ENCODE data around the gene SRD5A2. TPM values are rescaled to one million over a fixed set of nuclear protein-coding genes. Genes with fewer than 3 reads are reported as not detected.

Gene SRD5A2
- total and polyA plus RNA-seq, 2 experiments from 2014 or later, result 0.40 TPM; not detected in 1

GRCh38 chr2:31578316-31578715, 2.4 kb downstream of the SRD5A2 start:
- TF ChIP-seq EZH2 (IDR thresholded peaks at IDR 0.05; ENCODE audit: borderline replicate concordance) (no peak), EZH2phosphoT487 (IDR thresholded peaks at IDR 0.05; ENCODE audit: low read depth, severe bottlenecking, unreplicated experiment) (no peak), CTCF (IDR thresholded peaks at IDR 0.05; ENCODE audit: poor library complexity) (no peak)
- H3K9me3 ChIP-seq (ENCODE audit: low read depth), result no peaks in the 10 kb centered on the region
- no peaks in the 10 kb centered on the region for H3K79me2 ChIP-seq
- no peak overlapping the region for H2AFZ ChIP-seq
- no peak overlapping the region for H3K4me3 ChIP-seq
- 59% methylated on average over 3 of the region's 3 CpGs for whole genome bisulfite sequencing (ENCODE audit: low lambda C conversion rate, missing lambda C conversion rate)
- H3K27ac ChIP-seq, result no peak overlapping the region
- no peaks in the 10 kb centered on the region for H3K4me1 ChIP-seq (ENCODE audit: insufficient read depth)
- no peak for DNase-seq (ENCODE audit: low spot score)
- no peak overlapping the region for H3K4me2 ChIP-seq
- peaks cover 55% of the 10 kb centered on the region for H3K27me3 ChIP-seq
- no peaks in the 10 kb centered on the region for H3K9me2 ChIP-seq (replicated peaks; ENCODE audit: insufficient read depth)
- no peaks in the 10 kb centered on the region for H3K36me3 ChIP-seq (replicated peaks; ENCODE audit: insufficient read depth, low read depth)
- no peaks in the 10 kb centered on the region for H4K20me1 ChIP-seq (ENCODE audit: insufficient read depth, poor library complexity, severe bottlenecking)

GRCh38 chr2:31577143-31577542, 3.6 kb downstream of the SRD5A2 start:
- Histone ChIP-seq H3K79me2 (no peaks in the 10 kb centered on the region), H3K9me3 (ENCODE audit: low read depth) (no peaks in the 10 kb centered on the region), H3K4me1 (ENCODE audit: insufficient read depth) (no peaks in the 10 kb centered on the region), H3K4me3 (no peak overlapping the region), H3K27me3 (peaks cover 47% of the 10 kb centered on the region), H3K27ac (no peak overlapping the region), H2AFZ (no peak overlapping the region), H3K9me2 (replicated peaks; ENCODE audit: insufficient read depth) (no peaks in the 10 kb centered on the region), H3K36me3 (replicated peaks; ENCODE audit: insufficient read depth, low read depth) (no peaks in the 10 kb centered on the region), H3K4me2 (no peak overlapping the region), H4K20me1 (ENCODE audit: insufficient read depth, poor library complexity, severe bottlenecking) (no peaks in the 10 kb centered on the region)
- WGBS (ENCODE audit: low lambda C conversion rate, missing lambda C conversion rate), result 70% methylated on average over 1 of the region's 1 CpG
- DNase-seq (ENCODE audit: low spot score), result no peak
- TF ChIP-seq EZH2 (IDR thresholded peaks at IDR 0.05; ENCODE audit: borderline replicate concordance) (no peak), CTCF (IDR thresholded peaks at IDR 0.05; ENCODE audit: poor library complexity) (no peak), EZH2phosphoT487 (IDR thresholded peaks at IDR 0.05; ENCODE audit: low read depth, severe bottlenecking, unreplicated experiment) (no peak)

- no peaks in the 10 kb centered on the region for H3K9me3 ChIP-seq (ENCODE audit: low read depth)
Observed at GRCh38 chr2:31568585-31569201, 12.0 kb downstream of the SRD5A2 start.

More at GRCh38 chr2:31568585-31569201, 12.0 kb downstream of the SRD5A2 start:
- TF ChIP-seq EZH2 (IDR thresholded peaks at IDR 0.05; ENCODE audit: borderline replicate concordance) (no peak), CTCF (IDR thresholded peaks at IDR 0.05; ENCODE audit: poor library complexity) (no peak), EZH2phosphoT487 (IDR thresholded peaks at IDR 0.05; ENCODE audit: low read depth, severe bottlenecking, unreplicated experiment) (no peak)
- H3K27ac ChIP-seq, result no peak overlapping the region
- peaks cover 5% of the 10 kb centered on the region for H3K27me3 ChIP-seq
- H3K4me3 ChIP-seq, result no peak overlapping the region
- no peaks in the 10 kb centered on the region for H3K9me2 ChIP-seq (replicated peaks; ENCODE audit: insufficient read depth)
- no peak overlapping the region for H3K4me2 ChIP-seq
- DNase-seq (ENCODE audit: low spot score), result no peak
- no peaks in the 10 kb centered on the region for H4K20me1 ChIP-seq (ENCODE audit: insufficient read depth, poor library complexity, severe bottlenecking)
- no peak overlapping the region for H2AFZ ChIP-seq
- H3K4me1 ChIP-seq (ENCODE audit: insufficient read depth), result no peaks in the 10 kb centered on the region
- WGBS (ENCODE audit: low lambda C conversion rate, missing lambda C conversion rate), result 94% methylated on average over 10 of the region's 10 CpGs
- H3K79me2 ChIP-seq, result no peaks in the 10 kb centered on the region
- no peaks in the 10 kb centered on the region for H3K36me3 ChIP-seq (replicated peaks; ENCODE audit: insufficient read depth, low read depth)

Measured in hepatocyte (in vitro differentiated cells).